Umbilical cord (tissue), 2 donors: Measurements from ENCODE around the gene AFF1. TPM values are rescaled to one million over a fixed set of nuclear protein-coding genes. Genes with fewer than 3 reads are reported as not detected.
"Not testable (repeated sequence)": the region's sequence is repeated elsewhere in the genome, so short reads cannot be mapped to it uniquely, and the experiment has no call there.

ENCODE experiments used
- DNase-seq: peaks from one replicate; pipeline ENCODE4 v3.0.0-alpha.2; 2015; ENCODE audit warnings: low spot score
- total RNA-seq: library from RNA; depleted of rRNA; stranded (reverse); fragments of >200 nt; gene quantifications from one replicate; pipeline ENCODE4 v1.2.3, GENCODE V29; 2014; ENCODE audit warnings: low replicate concordance; ENCODE audit not compliant: insufficient read depth

The AFF1 gene
- total RNA-seq, 1 donor from 2014 or later, result 19.3 TPM

DNA sequence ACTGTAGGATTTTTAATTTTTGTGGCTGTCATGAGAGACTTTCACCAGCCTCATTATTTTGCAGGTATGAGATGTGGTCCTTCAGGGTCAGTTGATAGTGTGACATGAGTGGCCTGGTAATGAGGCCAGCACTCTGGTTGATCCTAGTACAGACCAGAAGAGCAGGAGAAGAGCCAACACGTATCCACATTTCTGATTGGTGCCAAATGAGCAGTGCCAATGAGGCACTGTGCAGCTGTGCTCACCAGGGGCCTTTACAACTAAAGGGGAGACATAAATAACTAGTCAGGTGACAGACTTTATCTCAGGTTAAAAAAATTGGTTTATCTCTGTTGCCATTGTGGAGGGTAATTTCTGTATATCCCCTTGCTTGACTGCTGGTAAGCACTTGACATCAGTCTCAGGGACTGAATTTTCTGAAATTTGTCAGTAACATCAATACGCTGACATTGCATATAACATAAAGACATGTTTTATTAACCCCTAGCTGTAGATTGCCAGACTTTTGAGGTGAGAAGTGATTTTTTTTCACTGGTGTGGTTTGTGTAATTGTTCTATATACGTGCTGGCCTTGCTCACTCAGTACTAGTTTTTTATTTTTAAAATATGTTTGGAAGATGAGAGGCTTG is 101.2 kb downstream of the AFF1 start:
- DNase-seq, result no peak

DNA sequence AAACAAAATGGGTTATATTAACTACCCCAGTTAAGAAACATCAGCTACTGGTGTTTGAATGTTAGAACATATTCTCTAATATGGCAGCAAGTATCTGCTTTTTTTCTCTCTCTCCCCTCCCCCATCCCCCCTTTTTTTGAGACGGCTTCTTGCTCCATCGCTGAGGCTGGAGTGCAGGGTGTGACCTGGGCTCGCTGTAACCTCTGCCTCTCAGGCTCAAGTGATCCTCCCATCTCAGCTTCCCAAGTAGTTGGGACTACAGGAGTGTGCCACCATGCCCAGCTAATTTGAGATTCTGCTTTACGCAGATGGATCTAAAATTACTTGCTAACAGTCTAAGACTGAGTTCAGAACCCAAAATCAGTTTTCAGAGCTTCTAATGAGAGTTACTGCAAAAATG is 101.9 kb downstream of the AFF1 start:
- DNase-seq, result no peak

DNA sequence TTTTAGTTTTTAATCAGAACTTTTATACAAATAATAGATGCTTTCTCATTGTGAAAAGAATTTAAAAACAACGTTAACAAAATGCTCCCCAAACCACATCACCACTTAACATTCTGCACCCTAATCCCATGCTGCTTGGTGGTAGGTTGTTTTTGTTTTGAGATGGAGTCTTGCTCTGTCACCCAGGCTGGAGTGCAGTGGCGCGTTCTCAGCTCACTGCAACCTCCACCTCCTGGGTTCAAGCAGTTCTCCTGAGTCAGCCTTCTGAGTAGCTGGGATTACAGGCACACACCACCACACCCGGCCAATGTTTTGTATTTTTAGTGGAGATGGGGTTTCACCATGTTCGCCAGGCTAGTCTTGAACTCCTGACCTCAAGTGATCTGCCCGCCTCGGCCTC is 102.4 kb downstream of the AFF1 start:
- not testable (repeated sequence) for DNase-seq

DNA sequence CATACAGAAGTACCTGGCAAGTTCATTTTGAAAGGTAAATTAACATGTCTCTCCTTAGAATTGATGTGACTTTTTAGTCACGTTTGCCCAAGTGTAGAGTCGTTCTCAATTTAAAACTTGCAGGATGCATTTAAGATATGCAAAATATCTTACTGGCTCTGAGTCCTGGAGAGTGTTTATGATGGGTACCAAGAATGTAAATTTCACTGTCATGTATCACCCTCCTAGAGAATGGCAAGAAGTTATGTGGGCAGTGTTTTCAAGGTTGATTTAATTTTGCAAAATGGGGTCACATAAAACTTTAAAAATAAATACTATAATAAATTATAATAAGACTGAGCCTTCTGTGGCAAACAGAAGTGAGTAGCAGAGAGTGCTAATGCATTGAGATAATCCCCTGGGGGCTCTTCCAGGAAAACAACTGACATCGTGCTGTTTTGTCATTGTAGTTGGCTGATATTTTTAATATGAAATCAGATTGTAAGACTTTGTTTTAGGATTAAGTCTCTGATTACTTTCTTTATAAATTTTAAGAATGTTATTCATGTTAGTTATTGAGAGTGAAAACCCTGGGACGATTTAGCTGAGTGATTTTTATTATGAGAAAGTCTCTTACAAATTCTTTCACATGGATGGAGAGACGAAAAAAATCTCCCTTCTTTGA is 103.0 kb downstream of the AFF1 start:
- no peak for DNase-seq

DNA sequence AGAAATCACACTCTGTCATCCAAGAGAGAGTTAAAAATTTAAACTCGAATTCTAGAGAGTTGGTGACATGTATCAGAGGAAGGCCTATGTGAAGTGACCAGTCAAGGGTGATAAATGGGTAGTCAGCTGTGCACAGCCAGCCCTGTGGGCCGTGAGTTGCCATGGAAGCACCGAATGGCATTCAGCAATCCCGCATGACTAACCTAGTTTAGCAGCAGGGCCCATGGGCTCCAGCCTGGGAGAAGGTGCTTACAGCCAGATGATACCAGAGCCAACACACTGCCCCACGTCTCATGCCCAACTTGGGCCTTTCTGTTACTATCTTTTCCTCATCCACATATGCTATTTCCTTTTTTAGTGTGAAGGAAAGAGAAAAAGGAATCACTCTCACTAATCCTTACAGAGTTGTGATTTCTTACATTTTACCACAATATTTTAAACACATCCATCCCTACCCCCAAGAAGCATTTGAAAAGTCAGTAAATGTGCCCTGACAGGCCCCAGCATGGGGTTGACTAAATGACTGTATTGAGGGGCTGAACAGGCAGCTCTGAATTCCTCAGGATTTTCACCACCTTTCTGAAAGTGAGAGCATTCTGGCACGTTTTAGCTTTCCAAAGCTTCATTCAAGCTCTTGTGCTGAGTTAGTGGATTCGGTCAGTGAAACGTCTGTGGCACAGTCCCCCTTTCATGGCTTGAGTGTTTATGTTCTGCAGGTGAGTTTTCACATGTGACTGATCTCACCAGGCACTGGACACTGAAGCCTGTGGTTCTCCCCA is 104.2 kb downstream of the AFF1 start:
- no peak for DNase-seq

DNA sequence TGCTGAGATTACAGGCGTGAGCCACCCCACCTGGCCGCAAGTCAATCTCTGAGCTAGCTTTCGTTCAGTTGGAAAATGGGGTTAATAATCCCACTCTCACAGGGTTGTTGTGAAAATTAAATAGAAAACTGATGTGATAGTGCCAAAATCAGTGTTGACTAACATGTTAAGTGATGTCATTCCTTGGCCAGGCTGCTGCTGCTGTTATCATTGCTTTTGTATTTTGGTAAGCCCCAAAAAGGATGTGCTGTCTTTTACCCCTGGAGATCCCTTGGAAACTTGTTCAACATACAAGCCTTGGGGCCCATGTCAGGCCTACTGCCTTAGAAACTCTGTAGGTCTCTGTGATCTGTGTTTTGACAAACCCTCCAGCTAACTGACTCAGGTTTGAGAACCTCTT is 106.3 kb downstream of the AFF1 start:
- DNase-seq, result no peak

DNA sequence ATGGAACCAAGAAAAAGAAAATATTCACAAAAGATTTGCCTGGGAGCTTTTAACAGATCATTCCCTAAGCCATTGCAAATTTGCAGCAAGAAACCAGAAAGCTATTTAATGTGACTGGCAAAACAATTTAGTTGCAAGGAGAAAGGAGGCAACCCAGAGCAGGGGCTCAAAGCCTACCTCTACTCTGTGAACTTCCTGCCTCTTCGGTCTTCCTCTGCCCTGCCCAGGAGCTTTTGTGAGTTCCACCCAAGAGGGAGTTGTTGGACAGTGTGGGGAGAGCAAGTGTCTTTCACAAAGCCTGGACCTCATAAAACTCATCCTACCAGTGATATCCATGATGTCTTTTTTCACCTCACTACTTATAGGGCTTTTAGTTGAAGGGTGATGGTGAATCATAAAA is 107.4 kb downstream of the AFF1 start:
- no peak for DNase-seq

DNA sequence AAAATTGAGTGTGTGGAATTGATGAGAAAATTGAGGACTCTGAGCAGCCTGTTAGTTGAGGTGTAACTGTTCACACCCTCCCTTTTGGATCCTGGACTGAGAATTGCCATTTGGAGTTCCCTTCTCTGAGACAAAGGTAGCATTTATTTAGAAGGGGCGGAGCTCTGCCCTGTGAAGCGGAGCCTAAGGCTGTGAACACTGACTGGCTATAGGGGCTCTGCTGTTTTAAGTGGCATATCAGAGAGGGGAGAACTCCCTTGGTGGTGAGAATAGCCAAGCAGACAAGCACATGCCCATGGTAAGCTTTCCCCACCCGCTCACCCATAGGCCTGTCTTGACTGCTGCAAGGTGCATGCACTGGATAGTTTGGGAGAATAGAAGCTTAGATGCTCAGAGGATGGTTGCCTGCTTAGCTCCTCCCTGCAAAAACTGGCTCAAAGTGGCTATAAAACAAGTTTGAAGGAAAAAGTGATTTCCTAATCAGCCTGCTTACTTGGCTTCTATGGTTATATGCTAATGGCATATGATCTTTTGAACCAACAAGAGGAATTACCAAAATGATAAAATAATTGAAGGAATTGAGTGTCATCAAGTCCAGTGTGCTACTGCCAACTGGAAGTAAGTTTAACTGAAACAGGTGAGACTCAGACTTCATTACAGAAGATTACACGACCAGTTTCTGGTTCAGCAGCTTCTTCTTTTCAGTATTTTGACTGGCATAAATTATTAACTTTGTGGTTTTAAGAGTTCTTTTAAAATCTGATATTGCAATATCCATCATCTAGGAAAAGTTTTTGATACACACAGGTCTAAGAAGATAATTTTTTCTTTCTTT is 108.4 kb downstream of the AFF1 start:
- no peak for DNase-seq

DNA sequence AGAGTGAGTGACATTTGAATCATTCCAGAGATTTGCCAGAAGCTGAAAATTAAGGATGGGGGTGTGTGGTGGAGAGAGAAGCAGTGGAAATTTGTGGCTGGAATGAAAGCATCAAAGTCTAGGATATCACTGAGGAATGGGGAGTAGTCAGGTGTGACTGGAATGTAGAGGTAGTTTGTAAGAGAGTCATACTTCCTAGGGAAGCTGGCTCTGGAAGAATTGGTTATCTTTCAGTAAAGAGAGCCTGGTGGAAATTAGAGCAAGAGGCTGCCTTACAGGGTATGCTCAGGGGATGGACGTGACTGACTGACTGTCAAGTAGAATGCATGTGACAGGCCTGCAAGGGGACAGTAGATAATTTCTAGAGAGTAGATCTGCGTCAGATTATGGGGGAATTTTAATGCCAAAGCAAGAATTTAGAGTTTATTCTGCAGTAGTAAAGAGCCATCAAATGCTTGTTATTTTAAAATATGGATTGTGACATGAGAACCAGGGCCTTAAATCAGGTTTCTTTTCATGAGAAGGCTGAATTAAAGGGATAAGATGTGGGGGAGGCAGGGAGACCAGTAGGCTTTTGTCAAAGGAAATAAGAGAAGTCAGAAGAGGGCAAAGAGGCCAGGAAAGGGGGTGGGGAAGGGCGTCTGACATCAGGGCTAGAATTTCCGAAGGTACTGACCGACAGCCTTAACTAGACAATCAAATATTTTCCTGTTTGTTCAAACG is 109.9 kb downstream of the AFF1 start:
- no peak for DNase-seq

DNA sequence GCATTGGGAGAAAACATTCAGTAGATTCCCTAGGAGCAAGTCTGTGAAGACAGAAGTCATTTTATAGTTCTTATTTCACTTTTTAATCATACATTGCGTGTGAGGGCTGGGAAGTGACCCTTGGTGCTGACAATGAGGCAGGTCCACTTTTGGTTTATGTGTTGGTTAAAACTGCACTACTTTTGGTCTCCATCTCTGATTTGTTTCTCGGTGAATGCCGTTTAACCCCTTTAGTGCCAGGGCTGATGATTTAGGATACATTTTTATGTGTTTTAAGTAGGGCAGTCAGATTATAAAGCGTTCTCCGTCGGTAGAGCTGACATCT is 110.4 kb downstream of the AFF1 start:
- DNase-seq, result no peak

DNA sequence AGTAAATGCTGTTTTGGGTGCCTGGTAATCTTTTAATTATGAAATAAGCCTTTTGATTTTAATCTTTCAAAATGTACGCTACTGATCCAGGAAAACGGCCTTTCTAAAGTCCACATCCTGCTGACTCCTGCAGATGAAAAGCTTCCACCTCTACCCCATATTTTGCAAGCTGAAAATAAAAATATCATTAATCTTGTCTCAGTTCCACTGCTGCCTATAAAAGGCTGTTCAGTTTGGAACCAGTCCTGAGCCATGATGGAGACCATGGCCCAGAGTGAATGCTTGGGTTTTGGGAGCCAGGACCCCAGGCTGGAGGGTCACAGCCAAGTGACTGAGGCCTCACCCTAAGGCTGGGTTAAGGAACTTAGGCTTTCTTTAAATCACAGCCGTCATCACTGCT is 110.8 kb downstream of the AFF1 start:
- DNase-seq, result no peak

DNA sequence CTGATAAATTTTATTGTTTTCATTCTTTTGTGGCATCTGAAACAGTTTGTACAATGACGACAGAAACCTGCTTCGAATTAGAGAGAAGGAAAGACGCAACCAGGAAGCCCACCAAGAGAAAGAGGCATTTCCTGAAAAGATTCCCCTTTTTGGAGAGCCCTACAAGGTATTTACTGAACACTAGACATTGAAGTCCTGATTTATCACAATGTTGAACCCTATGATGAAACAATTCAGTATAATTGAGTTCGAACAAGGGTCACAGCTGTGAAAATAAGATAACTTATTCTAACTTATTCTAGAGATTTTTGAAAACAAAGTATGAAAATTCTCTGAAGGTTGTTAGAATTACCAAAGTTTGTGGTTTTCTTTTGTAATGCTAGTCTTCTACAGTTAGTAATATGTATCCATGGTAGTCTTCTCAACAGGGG is 111.3 kb downstream of the AFF1 start:
- DNase-seq, result no peak

DNA sequence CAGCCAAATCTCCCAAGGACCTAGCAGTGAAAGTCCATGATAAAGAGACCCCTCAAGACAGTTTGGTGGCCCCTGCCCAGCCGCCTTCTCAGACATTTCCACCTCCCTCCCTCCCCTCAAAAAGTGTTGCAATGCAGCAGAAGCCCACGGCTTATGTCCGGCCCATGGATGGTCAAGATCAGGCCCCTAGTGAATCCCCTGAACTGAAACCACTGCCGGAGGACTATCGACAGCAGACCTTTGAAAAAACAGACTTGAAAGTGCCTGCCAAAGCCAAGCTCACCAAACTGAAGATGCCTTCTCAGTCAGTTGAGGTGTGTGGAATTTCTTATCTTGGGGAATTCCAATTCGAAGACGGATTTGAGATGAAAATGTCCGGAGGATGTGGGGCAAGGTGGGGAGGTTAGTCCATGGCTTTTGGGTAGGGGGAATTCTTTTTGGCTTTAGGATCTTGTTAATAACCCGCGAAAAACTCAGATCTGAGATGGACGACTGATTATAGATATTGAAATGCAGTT is 112.5 kb downstream of the AFF1 start:
- no peak for DNase-seq

DNA sequence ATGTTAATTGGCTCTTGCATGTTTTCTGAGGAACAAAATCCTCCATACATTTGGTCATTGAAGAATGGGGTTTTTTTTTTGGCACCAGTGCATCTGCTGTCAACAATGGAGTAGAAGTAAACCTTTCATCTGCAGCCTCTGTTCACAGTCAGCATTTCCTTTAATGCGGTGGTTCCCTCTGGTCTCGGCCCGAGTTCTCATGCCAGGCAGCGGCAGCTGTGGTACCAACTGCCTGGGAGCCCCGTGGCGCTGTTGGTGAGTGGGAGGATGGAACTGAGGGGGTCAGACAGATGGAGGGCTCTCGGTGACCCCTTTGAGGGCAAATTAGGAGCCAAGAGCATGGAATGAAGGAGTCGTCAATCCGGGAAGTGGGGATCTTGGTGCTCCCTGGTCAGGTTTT is 114.7 kb downstream of the AFF1 start:
- no peak for DNase-seq

DNA sequence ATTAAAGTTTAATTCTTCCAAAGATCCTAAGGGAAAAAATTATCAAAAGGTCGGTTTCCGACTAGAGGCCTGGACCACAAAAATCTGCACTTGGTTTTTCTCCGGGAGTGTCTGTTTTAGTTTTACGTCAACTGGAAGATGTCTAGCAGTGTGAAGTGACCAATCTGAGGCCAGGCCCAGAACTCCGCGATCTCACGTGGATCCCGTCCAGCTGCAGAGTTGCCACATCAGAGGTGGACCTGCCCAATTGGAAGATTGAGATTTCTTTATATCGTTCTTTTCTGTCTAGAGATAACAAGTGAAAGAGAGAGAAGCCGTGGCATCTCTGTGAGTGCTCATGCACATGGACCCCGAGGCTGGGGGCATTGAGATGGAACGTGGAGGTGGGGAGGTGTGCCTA is 115.8 kb downstream of the AFF1 start:
- no peak for DNase-seq

DNA sequence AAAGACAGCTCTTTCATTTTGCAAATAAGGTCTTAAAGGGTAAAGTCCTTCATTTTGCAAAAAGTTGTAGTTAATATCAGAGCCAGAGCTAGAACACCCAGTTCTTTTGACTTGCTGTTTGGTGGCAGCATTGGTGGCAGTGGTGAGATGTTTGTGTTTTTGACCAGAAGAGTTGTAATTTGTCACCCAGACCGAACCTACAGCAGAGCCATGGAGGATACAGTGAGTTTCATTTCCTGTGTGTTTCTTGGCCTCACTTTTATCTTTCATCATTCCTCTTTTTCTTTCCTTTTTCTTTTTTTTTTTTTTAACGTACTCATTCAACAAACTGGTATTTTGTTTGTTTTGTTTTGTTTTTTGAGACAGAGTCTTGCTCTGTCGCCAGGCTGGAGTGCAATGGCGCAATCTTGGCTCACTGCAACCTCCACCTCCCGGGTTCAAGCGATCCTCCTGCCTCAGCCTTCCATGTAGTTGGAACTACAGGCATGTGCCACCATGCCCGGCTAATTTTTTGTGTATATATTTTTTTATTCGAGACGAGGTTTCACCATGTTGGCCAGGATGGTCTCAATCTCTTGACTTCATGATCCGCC is 116.4 kb downstream of the AFF1 start:
- DNase-seq, result no peak

DNA sequence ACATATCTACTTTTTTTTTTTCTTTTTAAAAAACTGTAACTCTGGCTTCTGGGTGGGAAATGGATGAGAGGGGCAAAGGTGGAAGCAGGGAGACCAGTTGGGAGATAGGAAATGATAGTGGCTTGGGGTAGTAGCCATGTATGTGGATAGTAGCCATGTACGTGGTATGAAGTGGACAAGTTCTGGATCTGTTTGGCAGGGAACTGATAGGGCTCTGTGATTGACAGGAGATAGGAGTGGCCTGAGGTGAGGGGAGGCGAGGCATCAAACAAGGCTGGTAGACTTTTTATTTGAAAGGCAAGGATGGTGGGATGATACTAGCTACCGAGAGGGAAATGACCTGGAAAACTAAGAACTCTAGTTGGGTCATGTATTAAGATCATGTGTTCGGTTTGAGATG is 117.8 kb downstream of the AFF1 start:
- DNase-seq, result no peak

DNA sequence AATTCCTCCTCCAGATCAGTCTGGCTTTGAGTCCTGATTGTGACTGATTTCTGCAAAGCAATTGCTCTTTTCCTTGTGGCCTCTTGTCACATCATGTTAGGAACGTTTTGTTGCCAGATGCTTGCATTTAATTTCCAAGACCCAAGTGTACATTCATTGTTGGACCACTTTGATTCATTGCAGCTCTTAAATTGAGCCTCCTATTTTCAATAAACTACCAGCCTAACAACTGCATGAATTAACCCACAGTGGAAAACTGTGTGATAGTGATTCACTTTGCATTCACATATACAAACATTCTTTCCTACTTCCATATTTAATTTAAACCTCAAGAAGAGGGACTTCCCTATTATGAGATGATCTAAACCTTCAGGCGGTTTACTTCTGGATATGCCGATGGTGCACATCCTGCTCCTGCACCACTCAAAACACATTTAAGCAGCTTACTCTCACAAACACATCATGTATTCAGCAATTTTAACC is 118.4 kb downstream of the AFF1 start:
- DNase-seq, result no peak

DNA sequence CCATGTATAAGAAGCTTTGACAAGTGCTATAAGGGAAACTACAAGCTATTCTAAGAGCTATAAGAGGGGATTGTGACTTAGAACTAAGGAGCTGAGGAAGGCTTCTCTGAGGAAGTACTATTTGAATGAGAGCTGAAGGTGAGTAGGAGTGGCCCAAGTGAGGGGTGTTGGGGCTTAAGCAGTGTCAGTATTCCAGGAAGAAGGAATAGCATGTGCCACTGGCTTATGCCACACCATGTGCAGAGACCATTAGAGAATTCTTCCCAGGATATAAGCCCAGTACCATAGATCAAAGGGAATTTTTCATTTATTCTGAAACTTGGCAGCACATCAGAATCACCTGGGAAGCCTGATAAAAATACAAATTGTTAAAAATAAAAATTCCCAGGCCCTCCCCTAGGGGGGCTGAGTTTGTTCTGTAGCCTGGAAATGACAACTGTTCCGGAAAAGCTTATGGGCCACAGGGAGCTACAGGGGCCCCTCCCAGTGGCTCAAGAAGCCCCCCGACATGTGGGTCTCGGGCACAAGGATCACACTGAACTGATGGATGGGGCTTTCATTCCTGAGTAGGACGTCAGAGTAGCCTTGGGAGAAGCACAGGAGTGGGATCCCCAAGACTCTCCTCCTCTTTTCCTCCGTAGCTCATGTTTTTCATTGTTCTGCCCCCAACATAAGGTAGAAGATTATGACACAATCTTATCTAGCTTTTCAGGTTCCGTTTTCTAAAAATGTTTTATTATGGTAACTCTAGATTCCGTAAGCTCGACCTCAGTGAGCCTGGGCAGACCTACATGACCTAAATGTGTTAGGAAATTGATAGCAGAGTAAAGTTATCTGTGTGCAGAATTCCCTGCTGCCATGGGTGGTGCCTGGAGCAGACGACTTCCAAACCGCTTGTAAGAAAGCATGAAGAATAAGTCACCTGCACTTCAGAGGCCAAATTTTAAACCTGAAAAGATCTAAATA is 119.3 kb downstream of the AFF1 start:
- DNase-seq, result no peak

DNA sequence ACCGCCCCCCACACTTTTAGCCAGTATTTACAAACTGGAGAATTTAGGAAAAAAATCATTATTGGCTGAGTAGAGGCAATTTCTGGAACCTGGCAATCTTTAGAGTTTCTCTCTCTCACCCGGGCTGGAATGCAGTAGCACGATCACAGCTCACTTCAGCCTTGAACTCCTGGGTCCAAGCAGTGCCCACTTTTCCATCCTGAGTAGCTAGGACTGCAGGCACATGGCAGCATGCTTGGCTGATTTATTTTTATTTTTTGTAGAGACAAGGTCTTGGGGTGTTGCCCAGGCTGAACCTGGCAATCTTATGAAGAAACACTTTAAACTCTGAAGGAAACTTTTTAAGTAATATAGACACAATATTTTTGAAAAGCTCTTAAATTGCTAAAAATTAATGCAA is 120.1 kb downstream of the AFF1 start:
- DNase-seq, result no peak
